Renal cortical epithelial cell (primary cell): ENCODE results near the gene HSPA8. TPM values are rescaled to one million over a fixed set of nuclear protein-coding genes. Genes with fewer than 3 reads are reported as not detected.

Experiments
- DNase-seq: peaks from one replicate; pipeline ENCODE4 v3.0.0-alpha.2; 2011; ENCODE audit warnings: low read depth
- total RNA-seq: library from RNA; depleted of rRNA; stranded (reverse); fragments of >200 nt; gene quantifications from 2 replicates; pipeline ENCODE4 v1.2.3, GENCODE V29; 2014

The HSPA8 gene
- total RNA-seq, 1 donor from 2014 or later: 1,819 TPM

DNA sequence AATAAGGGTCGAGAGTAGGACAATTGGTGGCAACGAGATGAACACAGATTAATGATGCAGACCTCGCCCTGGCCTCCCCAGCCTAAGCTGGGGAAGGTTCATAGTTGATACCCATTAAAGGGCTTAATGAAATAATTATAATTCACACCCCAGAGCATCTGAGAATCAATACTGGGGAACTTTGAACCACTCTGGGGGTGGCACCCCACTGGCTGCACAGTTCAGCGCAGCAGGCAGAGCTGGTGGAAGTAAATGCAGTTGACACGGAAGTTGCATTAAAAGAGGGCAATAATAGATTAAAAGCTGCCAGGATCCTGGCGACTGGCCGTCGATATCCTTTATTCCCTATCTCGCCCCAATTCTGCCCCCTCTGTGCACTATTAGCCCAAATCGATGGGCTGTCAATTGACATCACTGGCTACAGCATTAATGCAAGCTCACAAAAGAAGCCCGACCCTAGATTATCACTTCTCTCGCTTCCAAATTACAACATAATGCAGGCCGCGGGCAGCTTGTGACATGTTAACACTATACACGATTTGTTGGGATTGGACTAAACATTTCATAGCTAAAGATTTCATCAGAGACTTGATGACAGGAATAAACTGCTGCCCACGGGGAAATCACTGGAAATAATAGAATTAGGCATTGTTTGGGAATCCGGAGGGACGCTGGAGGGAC lies 14.5 kb downstream of the HSPA8 start:
- DNase-seq: no peak

GRCh38 chr11:123046473-123047259 lies 15.3 kb downstream of the HSPA8 start:
- no peak for DNase-seq

GRCh38 chr11:123045101-123045500 lies 16.8 kb downstream of the HSPA8 start:
- no peak for DNase-seq

DNA sequence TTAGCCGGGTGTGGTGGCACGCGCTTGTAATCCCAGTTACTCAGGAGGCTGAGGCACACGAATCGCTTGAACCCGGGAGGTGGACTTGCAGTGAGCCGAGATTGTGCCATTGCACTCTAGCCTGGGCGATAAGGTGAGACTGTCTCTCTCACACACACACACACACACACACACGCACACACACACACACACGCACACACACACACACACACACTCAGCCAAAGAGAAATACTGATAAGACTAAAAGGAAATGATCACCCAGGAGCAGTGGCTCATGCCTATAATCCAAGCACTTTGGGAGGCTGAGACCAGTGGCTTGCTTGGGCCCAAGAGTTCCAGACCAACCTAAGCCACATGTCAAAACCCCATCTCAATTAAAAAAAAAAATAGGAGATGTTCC lies 20.8 kb downstream of the HSPA8 start:
- no peak for DNase-seq

DNA sequence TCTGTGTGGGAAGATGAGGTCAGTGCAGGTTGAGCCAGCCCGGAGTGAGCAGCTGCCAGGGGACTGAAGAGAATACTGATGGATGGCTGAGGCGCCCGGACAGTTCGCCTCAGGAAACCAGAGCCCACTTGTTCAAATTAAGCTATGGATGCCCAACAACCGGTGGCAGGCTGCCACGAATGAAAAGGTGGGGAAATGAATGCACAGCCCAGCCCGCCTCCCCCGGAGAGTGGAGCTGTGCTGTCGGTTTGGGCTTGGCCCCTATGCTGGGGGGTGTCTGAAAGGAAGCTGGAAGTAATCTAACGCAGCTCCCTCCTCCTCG lies 21.9 kb downstream of the HSPA8 start:
- no peak for DNase-seq

DNA sequence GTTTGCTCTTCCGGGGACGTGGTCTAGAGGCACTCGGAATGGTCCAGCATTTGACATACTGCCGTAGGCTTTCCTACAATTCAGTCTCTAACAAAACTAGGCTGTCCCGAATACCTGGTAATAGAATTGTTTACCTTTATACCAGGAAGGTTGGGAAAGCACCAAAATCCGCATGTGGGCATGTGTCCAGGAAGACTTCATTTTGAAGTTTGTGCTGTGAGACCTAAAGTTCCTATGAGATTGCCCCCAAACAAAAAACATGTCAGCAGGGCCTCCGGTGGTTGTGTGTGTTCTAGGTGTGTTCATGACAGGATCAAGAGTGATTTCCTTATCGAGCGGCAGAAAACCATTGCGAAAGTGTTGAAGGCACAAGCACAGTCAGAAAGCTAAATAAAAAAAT lies 26.1 kb downstream of the HSPA8 start:
- DNase-seq: no peak

GRCh38 chr11:123034597-123034996 lies 27.3 kb downstream of the HSPA8 start:
- no peak for DNase-seq

- peak; percentile 31 for DNase-seq
Measured at GRCh38 chr11:123033895-123034294, 28.0 kb downstream of the HSPA8 start.

- no peak for DNase-seq
Measured at GRCh38 chr11:123030517-123030916, 31.4 kb downstream of the HSPA8 start.

DNA sequence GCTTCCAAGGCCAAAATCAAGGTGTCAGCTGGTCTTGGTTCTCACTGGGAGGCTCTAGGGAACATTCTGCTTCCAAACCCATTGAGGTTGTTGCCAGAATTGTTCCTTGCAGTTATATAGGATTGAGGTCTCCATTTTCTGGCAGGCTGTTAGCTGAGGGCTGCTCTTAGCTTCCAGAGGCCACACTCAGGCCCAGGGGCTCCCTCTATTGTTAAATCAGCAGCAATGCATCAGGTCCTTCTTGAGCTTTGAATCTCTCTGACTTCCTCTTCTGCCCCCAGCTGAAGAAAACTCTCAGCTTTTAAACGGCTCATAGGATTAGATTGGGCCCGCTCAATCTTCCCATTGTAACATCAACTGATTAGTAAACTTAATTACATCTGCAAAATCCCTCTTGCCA lies 41.0 kb downstream of the HSPA8 start:
- DNase-seq: peak; percentile 53

DNA sequence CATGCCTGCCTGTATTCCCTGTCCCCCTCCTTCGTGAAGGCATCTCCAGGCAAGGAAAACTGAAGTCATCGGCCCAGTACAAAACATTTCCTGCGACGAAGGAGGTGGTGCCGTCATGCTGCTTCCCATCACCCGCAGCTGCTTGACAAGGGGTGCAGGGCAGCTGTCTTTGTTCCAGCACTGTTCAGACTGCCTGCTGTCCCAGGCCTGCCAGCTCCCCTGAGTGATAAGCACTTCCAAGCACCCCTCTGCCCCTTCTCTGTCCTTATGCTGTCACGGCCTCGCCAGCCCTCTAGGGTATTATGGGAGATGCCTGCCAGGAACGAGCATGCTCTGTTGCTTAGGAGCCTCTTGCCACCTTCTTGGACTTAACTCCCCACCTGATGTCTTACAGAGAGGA lies 43.2 kb downstream of the HSPA8 start:
- no peak for DNase-seq

- no peak for DNase-seq
Measured at GRCh38 chr11:123011510-123011909, 50.4 kb downstream of the HSPA8 start.

Other genes starting within 250 kb of the HSPA8 start
- gene CRTAM, start 223.6 kb downstream of the HSPA8 start, total RNA-seq: not detected in 2 replicates
- 0.52 and 3.4 TPM in 2 replicates for gene JHY, start 179.4 kb downstream of the HSPA8 start, total RNA-seq
- gene BSX, start 80.3 kb downstream of the HSPA8 start, total RNA-seq: not detected in 2 replicates
- gene CLMP, start 133.1 kb upstream of the HSPA8 start, total RNA-seq: 22.7 and 48.9 TPM in 2 replicates